GM11168 (cell line): ENCODE data around the gene KCNA10.

Source experiments
- in situ Hi-C: fragments of 300-500 bp; cut with MboI; formaldehyde crosslinking; loops from one replicate; pipeline ENCODE4 v1.12.0; 2022; ENCODE audit warnings: low sequenced_read_pairs; ENCODE audit not compliant: unreplicated experiment

Gene KCNA10

DNA sequence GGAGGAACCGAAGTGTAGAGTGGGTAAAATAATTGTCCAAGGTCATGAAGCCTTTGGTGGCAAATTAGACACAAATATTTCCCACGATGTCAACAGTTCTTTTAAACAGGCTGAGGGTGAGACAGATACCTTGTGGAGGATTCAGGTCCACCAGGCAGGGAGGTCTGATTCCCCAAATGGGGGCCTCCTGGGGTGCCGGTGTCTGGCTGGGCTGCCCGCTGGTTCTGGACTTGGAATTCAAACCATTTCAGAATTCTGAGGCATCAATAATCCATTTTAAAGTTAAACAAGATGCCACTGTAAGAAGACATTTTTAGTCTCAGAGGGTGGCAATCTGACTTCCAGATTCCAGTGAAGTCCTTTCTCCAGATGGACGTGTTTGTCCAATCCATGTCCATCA, 15.5 kb downstream of the KCNA10 start:
- in situ Hi-C loops: no loop called here

DNA sequence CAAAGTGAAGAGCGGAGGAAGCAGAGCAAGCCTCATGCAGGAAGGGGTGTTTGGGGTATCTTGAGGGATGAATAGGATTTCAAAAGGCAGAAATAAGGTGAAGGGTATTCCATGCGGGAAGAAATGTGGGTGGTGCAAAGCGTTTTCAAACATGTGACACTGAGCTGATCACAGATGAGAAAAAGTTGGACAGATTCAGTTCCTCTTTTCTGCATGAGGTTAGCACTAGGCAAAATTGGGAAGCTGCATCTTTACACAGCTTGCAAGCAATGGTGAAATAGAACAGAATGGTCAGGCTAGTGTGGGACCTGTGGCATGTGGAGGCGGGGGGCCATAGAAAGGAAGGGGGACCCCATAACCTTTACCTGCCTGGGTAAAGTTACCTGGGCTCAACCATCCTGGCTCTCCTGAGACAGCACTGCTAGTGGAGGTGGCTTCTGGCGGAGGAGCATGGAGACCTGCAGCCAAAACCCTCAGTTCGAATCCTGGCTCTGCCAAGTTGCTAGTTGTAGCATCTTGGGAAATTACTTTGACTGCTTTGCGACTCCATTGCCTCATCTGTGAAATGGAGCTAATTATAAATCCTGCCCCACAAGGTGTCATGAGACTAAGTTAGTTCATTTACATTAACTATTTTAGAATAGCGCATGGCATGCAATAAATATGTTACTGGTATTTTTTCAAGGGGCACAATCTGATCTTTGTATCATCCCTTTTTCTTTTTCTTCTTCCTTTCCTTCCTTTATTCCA, 16.4 kb downstream of the KCNA10 start:
- in situ Hi-C loops: no loop called here

DNA sequence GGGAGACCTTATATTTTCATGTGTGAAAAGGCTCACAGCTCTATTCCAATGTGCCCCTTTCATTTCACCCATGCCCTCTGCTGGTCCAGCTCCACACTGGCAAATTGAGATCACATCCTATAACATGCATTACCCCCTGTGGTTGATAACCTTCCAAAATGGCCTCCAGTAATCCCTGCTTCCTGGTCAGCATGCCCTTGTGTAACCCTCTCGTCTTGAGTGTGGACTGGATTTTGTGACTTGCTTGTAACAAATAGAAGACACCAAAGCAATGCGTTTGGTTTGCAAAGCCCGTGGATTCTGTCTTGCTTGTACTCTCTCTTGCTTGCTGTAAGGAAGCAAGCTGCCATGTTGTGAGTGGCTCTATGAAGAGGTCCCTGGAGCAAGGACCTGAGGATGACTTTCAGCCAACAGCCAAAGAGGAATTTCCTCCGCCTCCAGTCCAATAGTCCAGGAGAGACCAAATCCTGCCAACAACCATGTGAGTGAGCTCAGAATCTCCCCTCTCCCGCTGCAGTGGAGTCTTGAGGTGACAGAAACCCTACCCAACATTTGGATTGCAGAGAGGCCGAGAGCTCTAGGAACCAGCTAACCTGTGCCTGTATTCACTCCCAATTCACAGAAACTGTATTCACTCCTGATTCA, 17.4 kb downstream of the KCNA10 start:
- in situ Hi-C loops: no loop called here

DNA sequence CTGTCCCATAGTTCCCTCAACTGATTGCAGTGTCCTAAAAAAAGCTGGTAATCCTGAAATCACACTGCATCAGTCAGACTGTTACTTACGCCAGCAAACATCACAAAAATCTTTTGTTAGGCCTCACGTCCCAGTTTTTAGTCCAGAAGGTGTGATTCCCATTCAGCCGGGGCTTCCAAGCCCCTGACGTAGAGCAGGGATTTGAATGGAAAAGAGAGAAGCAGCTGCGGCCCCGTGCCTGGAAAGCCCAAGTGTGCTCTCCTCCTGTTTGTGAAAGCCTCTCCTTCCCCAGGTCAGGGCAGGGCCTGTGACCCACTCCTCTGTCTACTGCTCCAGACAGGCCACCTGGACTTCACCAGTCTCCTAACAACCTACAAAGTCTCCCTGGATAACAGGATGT, 20.7 kb downstream of the KCNA10 start:
- in situ Hi-C loops: no loop called here

DNA sequence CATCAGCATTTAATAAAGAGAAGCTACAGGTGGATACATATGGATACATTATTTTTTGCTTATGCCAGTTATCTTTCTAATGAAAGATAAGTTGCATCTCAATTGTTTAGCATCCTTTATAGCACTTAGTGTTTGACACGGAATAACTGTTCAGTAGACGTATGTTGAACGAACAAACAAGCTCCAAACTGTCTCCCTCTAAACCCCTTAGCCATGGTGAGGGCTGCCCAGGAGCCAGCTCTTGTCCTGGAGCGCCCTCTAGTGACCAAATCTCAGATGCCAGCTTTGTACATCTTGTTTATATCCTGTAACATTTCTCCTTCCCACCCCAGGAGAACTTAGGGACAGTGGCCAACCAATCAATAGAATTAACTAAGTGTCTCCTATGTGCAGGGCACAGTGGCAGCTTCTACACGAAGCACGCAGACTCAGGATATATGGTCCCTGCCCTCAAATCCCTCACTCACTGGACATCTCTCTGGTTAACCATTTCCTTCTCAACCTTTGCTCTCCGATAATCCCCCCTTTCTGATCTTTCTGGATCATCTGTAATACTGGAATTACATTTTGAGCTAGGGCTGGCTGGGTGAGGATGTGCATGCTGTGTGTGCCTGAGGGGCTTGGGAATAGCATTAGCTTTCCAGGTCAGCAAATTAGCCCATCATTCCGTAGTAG, 22.9 kb downstream of the KCNA10 start:
- in situ Hi-C loops: no loop called here

DNA sequence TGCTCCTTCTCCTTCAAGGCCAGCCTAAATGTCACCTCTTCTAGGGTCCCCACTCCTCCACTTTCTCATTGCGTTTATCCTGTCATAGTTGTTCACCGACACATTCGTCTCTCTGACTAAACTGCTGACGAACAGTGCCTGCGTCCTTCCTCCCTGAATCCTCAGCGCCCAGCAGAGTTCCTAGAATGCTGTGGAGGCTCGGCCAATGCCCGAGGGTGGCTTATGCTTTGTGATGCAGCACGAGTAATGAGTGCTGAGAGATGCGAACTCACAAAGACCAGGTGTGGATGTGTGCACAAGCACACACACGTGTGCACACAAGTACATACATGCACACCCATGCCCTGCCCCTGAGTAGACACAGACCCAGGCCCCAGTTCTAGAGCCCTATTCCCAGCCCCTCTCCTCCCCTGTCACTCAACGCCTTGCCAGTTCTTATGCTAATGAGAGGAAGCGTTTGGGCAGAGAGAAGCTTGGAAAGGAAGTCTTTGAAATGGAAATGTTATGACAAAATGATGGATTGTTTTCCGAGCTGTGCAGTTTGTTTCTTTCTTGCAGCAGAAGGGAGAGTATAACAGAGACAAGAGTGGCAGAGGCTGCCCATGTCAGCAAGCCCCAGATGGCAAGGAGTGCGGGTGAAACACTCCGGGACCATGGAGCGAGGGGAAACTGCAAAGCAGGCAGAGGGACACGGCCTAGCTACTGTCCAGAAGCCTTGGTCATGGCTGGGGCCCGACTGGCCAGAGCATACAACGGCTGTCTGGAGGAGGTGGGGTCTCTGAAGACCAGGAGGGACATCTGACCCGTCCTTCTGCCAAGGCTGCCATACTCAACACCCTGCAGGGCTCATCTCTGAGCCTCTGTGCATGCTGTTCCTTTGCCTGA, 24.2 kb downstream of the KCNA10 start:
- in situ Hi-C loops: no loop called here

DNA sequence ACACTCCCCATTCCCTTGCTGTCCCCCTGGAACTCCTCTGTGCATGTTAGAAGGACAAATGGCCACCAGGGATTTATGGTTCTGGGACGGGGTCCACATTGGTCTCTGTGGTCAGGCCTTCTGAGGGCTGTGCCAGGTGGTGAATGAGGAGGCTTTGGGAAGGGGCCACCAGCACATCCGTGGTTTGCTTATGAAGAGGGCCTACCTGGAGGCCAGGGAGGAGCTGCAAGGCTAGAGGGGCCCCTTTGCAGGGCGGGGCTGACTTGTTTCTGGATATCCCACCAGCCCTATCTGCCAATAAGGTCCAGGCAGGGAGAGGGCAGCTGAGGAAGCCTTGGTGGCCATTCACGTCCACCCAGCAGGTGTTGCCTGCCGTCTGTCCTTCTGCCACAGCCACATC, 24.9 kb downstream of the KCNA10 start:
- in situ Hi-C loops: no loop called here

DNA sequence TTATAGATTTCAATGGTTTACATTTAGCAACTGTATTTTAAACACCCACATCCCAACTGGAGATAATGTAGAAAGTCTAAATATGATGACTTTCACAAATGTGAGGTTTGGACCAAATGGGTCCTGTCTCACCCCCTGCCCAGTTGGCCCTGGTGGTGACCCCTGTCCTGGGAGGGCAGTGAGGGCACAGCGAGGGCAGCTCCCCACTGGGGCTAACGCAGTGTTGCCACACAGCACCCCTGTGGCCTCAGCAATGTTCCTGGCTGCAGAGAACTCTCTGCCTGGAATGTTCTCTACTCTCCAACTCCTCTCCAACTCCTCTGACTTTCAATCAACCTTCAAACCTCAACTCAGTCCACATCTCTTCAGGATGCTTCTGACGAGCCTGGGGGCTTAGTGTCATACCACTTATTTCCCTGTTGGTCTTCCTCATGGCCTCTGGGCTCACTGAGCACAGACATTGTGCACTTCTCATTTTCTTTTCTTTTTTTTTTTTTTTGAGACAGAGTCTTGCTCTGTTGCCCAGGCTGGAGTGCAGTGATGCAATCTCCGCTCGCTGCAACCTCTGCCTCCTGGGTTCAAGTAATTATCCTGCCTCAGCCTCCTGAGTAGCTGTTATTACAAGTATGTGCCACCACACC, 25.8 kb downstream of the KCNA10 start:
- in situ Hi-C loops: no loop called here

DNA sequence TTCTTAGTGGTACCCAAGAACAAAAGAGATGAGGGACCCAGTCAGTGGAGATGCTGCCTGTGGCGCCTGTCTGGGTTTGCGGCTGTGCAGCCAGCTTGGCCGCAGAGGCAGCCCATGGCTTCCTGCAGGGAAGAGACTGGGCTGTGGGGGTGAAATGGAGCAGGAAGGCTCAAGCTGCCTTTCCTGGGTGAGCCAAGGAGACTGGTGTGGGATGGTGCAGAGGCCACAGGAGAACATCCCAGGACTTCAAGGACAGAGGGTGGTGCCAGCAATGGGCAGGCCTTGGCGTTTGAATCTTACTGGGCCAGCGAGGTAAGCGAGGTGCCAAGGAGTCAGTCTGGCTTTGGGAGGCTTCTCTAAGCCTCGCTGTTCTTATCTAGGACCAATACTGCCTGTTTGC, 26.4 kb downstream of the KCNA10 start:
- in situ Hi-C loops: no loop called here

DNA sequence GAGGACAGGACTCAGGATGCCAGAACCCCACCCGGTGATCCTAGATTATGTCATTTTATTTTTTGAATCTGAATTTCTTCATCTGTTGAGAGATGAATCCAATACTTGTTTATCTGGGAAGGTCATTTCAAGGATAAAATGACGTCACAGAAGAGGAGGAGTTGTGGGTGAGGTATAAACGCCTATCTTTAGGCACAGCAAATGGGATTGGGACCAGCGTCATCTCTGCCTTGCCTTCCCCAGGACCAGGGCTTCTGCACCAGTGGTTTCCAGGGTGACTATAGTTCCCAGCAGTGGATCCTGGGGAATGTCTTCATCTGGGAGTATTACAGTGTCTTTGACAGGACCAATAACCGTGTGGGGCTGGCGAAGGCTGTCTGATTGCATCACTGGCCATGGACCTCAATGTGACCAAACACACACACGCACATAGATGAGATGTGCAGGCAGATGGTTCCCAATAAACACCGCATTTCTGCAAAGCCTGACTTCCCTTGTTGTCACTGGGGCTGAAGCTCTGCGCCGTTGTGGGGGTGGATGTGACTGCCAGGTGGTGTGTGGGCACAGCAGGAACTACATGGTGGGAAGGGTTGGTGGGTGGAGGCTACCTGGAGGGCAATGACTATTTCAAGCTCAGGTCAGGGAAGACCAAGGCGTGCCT, 28.1 kb downstream of the KCNA10 start:
- in situ Hi-C loops: no loop called here

DNA sequence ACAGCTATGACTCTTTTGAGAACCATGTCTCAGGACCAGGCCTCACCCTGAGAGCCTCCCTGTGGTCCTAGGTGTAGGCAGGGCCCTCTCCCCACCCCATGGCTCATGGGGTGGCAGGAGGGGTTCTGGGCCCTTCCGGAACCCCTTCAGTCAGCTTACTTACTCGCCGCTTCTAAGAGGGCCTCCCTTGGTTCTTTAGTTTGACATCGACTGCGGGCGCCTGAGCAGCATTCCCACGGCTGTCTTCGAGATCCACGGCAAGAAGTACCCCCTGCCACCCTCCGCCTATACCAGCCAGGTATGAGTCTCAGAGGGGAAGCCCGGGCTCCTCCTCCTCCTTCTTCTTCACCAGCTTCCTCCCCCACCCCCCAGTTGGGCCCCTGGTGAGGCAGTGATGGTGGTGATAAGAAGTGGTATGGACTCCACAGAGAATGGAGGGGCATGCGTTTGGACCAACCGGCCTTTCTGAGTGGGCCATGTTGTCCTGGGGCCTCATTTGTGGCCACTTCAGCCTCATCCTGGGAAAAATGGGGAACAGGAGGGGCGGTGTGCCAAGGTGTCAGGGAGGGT, 28.9 kb downstream of the KCNA10 start:
- in situ Hi-C loops: no loop called here

DNA sequence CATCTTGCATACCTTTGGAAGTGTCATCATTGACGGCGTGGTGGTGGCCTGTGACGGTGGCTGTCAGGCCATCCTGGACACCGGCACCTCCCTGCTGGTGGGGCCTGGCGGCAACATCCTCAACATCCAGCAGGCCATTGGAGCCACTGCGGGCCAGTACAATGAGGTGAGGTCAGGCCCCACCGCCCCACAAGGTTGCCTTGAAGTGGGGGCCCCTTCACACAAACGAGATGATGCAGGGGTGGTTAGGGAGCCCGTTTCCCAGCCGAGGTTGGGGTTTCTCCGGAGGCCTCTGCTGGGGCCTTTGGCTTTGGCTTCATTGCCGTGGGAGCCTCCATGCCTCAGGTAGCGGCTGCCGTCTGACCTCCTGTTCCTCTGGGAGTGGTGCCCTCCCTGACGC, 29.6 kb downstream of the KCNA10 start:
- in situ Hi-C loops: no loop called here

DNA sequence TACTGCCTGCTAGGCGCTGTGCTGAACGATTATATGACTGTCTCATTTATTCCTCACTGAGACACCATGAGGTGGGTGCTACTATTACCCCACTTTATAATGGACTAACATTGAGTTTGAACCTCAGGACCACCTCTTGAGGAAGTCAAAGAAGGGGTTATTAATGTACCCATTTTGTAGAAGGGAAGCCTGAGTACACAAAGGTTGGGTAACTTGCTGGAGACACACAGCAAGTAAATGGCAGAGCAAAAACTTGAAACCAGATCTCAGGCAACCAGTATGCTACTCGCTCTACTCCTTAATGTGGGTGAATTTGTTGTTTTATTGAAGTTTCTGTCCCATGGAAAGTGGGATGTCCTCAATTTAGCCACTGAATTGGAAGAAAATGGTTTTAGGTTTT, 30.1 kb downstream of the KCNA10 start:
- in situ Hi-C loops: no loop called here

DNA sequence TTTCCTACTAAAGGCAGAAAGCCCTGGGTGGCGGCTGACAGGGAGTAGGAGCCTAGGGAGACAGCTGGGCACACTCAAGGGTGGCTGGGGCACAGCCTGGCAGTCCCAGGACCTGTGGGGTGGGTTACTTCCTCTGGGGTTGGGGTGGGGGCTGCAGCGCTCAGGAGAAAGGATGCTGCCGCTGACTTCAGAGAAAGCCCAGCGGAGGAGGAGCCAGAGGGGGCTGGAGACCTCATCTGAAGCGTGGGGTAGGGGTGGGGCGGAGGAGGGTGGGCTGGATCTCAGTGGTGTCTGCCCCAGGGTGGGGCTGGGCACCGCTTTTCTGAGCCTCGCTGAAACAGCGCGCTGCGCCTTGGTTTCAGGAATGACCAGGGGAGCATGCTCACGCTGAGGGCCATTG, 30.8 kb downstream of the KCNA10 start:
- in situ Hi-C loops: no loop called here

DNA sequence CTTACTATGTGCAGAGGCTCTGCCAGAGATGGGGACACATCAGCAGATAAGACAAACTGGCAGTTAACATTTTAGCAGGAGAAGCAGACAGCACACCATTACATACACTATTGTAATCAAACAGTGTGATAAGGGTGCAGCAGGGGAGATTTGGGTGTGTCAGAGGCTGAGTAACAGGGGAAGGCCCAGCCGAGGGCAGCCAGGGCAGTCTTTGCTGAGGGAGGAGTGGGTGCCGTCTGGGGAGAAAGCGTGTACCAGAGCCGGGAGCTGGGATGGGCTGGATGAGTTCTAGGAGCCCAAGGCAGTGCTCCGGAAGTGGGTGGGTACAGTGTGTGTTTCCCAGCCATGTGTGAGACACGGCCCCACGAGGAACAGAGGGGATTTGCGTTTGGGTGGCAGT, 31.2 kb downstream of the KCNA10 start:
- in situ Hi-C loops: no loop called here

DNA sequence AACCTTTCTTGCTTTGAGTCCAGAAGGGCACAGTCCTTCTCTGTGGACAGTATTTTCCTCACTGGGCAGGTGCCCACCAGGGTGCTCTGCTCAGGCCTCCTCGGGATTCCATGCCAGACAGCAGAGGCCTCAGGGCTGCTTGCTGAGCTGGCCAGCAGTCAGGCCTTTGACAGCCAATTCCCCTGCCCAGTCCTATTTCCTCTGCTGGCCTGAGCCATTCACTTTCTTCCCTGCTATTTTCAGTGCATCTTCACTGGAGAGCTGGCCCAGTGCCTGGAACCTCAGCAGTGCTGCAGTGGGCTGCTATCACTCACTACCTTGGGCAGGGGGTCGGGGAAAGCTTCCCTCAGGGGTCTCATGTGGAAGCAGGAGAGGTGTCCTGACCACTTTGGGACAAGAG, 33.2 kb downstream of the KCNA10 start:
- in situ Hi-C loops: no loop called here

DNA sequence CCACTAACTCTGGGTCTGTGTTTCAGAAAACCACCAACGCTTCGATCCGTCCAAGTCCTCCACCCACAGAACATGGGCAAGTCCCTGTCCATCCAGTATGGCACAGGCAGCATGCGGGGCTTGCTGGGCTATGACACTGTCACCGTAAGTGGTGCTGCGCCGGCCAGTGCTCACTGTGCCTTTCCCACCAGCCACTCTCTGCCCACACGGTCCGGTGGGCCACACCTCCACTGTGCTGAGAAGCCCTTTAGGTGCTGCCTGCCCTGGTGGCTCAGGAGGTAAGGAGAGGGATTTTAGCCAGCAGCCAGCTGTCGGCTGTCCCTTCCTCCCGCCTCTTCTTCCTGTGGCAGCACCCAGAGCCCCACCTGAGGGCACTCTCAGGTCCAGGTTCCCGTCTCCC, 34.2 kb downstream of the KCNA10 start:
- in situ Hi-C loops: no loop called here

DNA sequence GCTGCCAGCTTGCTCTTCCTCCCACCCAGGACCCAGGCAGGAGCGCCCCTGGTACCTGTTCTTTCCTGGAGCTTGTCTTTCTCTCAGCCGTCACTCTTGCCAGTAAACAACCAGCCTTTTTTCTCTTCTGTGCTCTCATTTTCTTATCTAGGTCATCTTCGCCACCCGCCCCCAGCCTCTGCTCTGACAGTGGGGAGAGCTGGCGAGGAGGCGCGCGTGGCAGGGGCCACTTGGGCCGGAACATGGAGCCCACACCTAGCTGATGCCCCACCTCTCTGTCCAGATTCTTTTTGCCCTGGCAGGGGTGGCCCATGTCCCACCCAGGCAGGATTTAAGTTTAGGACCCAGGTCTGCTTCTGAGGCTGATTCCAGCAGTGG, 35.7 kb downstream of the KCNA10 start:
- in situ Hi-C loops: no loop called here

DNA sequence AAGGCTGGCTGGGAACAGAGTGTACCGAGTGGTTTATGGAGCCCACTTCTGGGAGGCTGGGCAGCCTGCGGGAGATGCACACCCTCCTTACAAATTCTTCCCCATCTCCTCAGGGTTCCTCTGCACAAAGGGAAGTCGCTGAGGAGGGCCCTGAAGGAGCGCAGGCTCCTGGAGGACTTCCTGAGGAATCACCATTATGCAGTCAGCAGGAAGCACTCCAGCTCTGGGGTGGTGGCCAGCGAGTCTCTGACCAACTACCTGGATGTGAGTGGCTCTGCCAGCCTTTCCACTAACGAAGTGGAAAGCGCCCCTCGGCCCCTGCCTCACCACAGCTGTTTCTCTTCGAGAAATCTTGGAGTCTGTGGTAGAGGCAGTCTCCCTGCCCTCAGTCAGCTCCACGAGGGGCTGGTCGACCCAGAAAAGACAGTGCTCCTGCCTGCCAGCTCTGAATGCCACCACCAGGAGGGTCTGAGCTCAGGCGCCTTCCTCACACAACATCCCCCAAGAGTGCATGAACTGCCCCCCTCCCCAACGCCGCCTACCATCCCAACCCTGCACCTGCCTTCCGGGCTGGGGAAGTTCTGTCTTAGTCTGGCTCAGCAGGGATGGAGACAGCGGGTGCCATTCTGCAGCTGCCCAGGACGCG, 36.2 kb downstream of the KCNA10 start:
- in situ Hi-C loops: no loop called here
